Activated CD8-positive, alpha-beta T cell treated with anti-CD3 and anti-CD28 coated beads, Interleukin-2, amount 10 ng/mL, durations not matched to agents 7 days and 5 days (primary cell): ENCODE data around the gene SALL1. TPM values are rescaled to one million over a fixed set of nuclear protein-coding genes. Genes with fewer than 3 reads are reported as not detected.

Experiments
- ATAC-seq: fragments of 150-1000 bp; cut with Tn5 transposase; one replicate; pipeline ENCODE4 v1.10.0; 2021; ENCODE audit warnings: moderate library complexity
- CTCF ChIA-PET: fragments of 350-600 bp; sonication (Branson Sonifier 250); formaldehyde crosslinking; loops from one replicate; lab custom pipeline; 2021; ENCODE audit warnings: antibody characterized with exemption; lab: Charles Lee
- POLR2A ChIA-PET: fragments of 350-600 bp; sonication (Branson Sonifier 250); formaldehyde crosslinking; loops from one replicate; lab custom pipeline; 2021; ENCODE audit warnings: antibody characterized with exemption; lab: Charles Lee
- DNase-seq: peaks from one replicate; pipeline ENCODE4 v3.0.0-alpha.2; 2020
- H3K27ac Mint-ChIP-seq: one replicate; pipeline ENCODE4 v1.8.0; 2021; ENCODE audit warnings: mild to moderate bottlenecking, mixed read lengths
- H3K27me3 Mint-ChIP-seq: one replicate; pipeline ENCODE4 v1.8.0; 2021; ENCODE audit warnings: low read depth, mixed read lengths
- H3K36me3 Mint-ChIP-seq: one replicate; pipeline ENCODE4 v1.8.0; 2021; ENCODE audit warnings: low read depth, mixed read lengths
- H3K4me1 Mint-ChIP-seq: one replicate; pipeline ENCODE4 v1.8.0; 2021; ENCODE audit warnings: low read depth, mixed read lengths
- H3K4me3 Mint-ChIP-seq: one replicate; pipeline ENCODE4 v1.8.0; 2021; ENCODE audit warnings: mild to moderate bottlenecking, mixed read lengths
- H3K9me3 Mint-ChIP-seq: one replicate; pipeline ENCODE4 v1.8.0; 2022; ENCODE audit warnings: mixed read lengths; ENCODE audit not compliant: insufficient read depth
- total RNA-seq, 2 experiments: library from RNA; stranded (reverse); gene quantifications; one replicate each; pipeline ENCODE4 v1.2.3, GENCODE V29; 2021

Gene SALL1
- total RNA-seq, 2 experiments from 2014 or later: not detected

DNA sequence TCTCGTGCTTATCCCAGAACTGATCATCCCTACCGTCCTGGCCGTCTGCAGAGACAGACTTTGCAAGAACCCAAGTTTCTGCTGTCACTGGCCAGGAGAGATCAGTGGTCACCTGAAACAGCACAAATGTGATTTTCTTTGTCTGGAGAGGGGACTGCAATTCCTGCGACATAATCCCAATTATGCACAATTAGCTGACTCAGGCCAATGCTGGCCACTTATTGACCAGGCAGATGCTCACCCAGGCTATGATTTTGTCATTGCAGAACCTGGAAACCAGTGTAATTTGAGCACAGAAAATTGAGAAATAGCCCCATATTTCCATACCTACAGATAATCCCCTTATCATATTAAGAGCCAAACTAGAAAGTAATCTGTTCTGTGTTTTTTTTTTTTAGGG is 34.7 kb downstream of the SALL1 start:
- peaks cover 36% of the 10 kb centered on the region for H3K27me3 Mint-ChIP-seq
- H3K9me3 Mint-ChIP-seq: no peaks in the 10 kb centered on the region
- ATAC-seq (no peak), DNase-seq (no peak)
- ChIA-PET POLR2A (no interaction called here), CTCF (no interaction called here)
- H3K4me1 Mint-ChIP-seq: no peaks in the 10 kb centered on the region
- H3K27ac Mint-ChIP-seq: no peak overlapping the region
- no peaks in the 10 kb centered on the region for H3K36me3 Mint-ChIP-seq
- H3K4me3 Mint-ChIP-seq: no peak overlapping the region

- Mint-ChIP-seq H3K4me1 (no peaks in the 10 kb centered on the region), H3K36me3 (no peaks in the 10 kb centered on the region), H3K27ac (no peak overlapping the region), H3K27me3 (peaks cover 37% of the 10 kb centered on the region), H3K9me3 (no peaks in the 10 kb centered on the region), H3K4me3 (no peak overlapping the region)
- DNase-seq (no peak), ATAC-seq (no peak)
- CTCF ChIA-PET: no interaction called here
- POLR2A ChIA-PET: no interaction called here
Measured at GRCh38 chr16:51114382-51114781, 36.7 kb downstream of the SALL1 start.

GRCh38 chr16:51113236-51114125 is 37.6 kb downstream of the SALL1 start:
- Mint-ChIP-seq H3K9me3 (no peaks in the 10 kb centered on the region), H3K27ac (no peak overlapping the region), H3K27me3 (peaks cover 37% of the 10 kb centered on the region), H3K36me3 (no peaks in the 10 kb centered on the region), H3K4me1 (no peaks in the 10 kb centered on the region), H3K4me3 (no peak overlapping the region)
- no peak for DNase-seq
- ATAC-seq: no peak
- POLR2A ChIA-PET: no interaction called here
- CTCF ChIA-PET: no interaction called here

- H3K9me3 Mint-ChIP-seq: no peaks in the 10 kb centered on the region
- ChIA-PET CTCF (no interaction called here), POLR2A (no interaction called here)
- ATAC-seq (no peak), DNase-seq (no peak)
- peaks cover 34% of the 10 kb centered on the region for H3K27me3 Mint-ChIP-seq
- no peaks in the 10 kb centered on the region for H3K4me1 Mint-ChIP-seq
- no peak overlapping the region for H3K27ac Mint-ChIP-seq
- H3K4me3 Mint-ChIP-seq: no peak overlapping the region
- H3K36me3 Mint-ChIP-seq: no peaks in the 10 kb centered on the region
Measured at GRCh38 chr16:51112323-51112722, 38.7 kb downstream of the SALL1 start.

DNA sequence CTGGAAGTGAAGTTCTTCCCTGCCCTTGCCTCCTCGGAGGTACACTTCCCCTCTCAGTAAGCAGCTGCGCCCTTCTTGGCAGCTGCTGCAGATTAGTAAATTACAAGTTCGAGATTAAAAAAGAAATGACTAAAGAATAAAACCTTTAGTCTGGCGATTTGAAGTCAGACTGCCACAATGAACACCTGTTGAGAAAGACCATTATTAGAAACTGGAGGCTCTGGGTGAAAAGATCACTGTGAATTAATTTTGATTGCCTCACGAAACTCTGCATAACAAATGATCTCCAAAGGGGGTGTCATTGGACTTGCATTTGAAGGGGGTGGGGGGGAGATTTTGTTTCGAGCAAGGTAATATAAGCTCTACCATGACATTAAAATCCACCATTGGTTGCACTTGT is 39.3 kb downstream of the SALL1 start:
- peaks cover 34% of the 10 kb centered on the region for H3K27me3 Mint-ChIP-seq
- DNase-seq (no peak), ATAC-seq (no peak)
- no peaks in the 10 kb centered on the region for H3K36me3 Mint-ChIP-seq
- no peaks in the 10 kb centered on the region for H3K9me3 Mint-ChIP-seq
- H3K4me3 Mint-ChIP-seq: no peak overlapping the region
- ChIA-PET CTCF (no interaction called here), POLR2A (no interaction called here)
- no peak overlapping the region for H3K27ac Mint-ChIP-seq
- no peaks in the 10 kb centered on the region for H3K4me1 Mint-ChIP-seq

DNA sequence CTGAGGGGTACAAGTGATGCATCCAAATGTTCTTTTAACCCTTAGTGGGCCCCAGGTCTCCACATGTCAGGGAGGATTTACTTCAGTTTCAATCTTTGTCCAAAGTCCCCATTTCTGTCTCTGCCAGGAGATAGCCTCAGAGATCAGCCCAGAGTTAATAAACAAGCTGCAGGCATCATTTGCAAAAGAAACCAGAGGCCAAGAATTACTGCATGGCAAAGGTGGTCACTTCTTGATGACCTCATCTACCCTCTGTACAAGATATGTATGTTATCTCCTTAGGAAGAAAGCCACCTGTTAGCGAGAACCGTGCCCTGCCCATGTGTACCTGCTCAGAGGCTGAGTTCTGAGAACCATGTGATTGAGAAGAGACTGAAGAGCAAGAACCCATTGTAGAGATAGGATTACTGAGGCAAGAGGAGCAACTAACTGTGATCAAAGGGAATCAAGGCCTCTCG is 40.3 kb downstream of the SALL1 start:
- H3K36me3 Mint-ChIP-seq: no peaks in the 10 kb centered on the region
- no peak overlapping the region for H3K27ac Mint-ChIP-seq
- H3K27me3 Mint-ChIP-seq: peaks cover 34% of the 10 kb centered on the region
- ATAC-seq (no peak), DNase-seq (no peak)
- H3K4me1 Mint-ChIP-seq: no peaks in the 10 kb centered on the region
- ChIA-PET CTCF (no interaction called here), POLR2A (no interaction called here)
- no peaks in the 10 kb centered on the region for H3K9me3 Mint-ChIP-seq
- no peak overlapping the region for H3K4me3 Mint-ChIP-seq

DNA sequence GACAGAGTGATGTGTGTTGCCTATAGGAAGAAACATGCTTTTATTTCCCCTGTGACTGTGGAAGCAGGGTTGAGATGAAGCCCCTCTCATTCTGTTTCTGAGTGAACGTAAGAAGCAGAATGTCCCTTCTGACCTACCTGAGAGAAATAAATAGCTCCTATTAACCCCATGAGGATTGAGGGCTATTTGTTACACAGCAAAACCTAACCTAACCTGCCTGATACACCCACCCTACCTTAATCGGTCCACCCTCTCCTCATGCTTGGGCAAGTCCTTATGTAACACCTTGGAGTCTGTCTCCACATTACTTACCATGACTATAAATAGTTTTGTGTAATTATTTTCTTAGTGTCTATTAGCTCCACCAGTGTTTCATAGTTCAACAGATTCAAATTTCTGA is 41.9 kb downstream of the SALL1 start:
- CTCF ChIA-PET: no interaction called here
- H3K27ac Mint-ChIP-seq: no peak overlapping the region
- H3K4me1 Mint-ChIP-seq: no peaks in the 10 kb centered on the region
- peaks cover 22% of the 10 kb centered on the region for H3K27me3 Mint-ChIP-seq
- POLR2A ChIA-PET: no interaction called here
- H3K4me3 Mint-ChIP-seq: no peak overlapping the region
- no peaks in the 10 kb centered on the region for H3K36me3 Mint-ChIP-seq
- ATAC-seq (no peak), DNase-seq (no peak)
- no peaks in the 10 kb centered on the region for H3K9me3 Mint-ChIP-seq

DNA sequence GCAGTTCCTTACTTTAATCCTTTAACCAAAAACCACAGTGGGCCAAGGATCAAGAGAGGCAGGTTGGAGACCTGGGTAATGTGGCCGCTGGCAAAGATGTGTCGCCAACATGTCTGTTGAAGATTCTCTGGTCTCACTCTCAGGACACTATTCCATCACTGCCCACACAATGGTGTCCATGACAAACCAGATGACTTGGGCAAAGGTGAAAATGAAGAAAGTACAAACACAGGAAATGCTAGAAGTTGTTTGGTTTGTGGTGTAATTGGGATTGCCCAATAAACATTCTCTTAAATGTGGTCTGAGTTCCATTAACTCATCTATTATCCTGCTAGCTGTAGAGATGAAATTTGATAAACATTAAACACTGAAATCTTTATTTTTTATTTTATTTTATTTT is 43.3 kb downstream of the SALL1 start:
- Mint-ChIP-seq H3K36me3 (no peaks in the 10 kb centered on the region), H3K27me3 (peaks cover 12% of the 10 kb centered on the region), H3K9me3 (no peaks in the 10 kb centered on the region), H3K4me1 (no peaks in the 10 kb centered on the region), H3K4me3 (no peak overlapping the region), H3K27ac (no peak overlapping the region)
- ChIA-PET POLR2A (no interaction called here), CTCF (no interaction called here)
- ATAC-seq (no peak), DNase-seq (no peak)

DNA sequence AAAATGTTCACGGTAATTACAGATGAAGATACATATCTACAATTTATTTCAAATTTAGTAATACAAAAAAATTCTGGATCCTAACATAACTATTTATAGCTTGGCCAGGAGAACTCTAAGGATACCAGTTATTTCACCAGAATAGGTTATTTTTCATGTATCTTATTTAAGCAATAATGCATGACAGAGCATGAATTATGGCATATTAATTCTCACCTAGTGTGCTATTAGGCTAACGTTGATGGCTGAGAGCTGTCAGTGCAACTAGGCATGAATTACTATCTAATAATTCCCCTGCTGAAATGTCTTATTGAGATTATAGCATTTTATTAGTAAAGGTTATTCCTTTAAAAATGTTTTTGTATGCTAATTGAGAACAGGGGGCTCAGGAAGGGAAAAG is 44.5 kb downstream of the SALL1 start:
- DNase-seq (no peak), ATAC-seq (no peak)
- H3K4me3 Mint-ChIP-seq: no peak overlapping the region
- CTCF ChIA-PET: no interaction called here
- H3K27me3 Mint-ChIP-seq: peaks cover 3% of the 10 kb centered on the region
- no peak overlapping the region for H3K27ac Mint-ChIP-seq
- POLR2A ChIA-PET: no interaction called here
- no peaks in the 10 kb centered on the region for H3K9me3 Mint-ChIP-seq
- H3K36me3 Mint-ChIP-seq: no peaks in the 10 kb centered on the region
- no peaks in the 10 kb centered on the region for H3K4me1 Mint-ChIP-seq

- ChIA-PET POLR2A (no interaction called here), CTCF (no interaction called here)
- Mint-ChIP-seq H3K9me3 (no peaks in the 10 kb centered on the region), H3K27me3 (no peaks in the 10 kb centered on the region), H3K27ac (no peak overlapping the region), H3K36me3 (no peaks in the 10 kb centered on the region), H3K4me3 (no peak overlapping the region), H3K4me1 (no peaks in the 10 kb centered on the region)
- DNase-seq: no peak
- no peak for ATAC-seq
Measured at GRCh38 chr16:51103590-51103989, 47.5 kb downstream of the SALL1 start.

GRCh38 chr16:51097729-51098128 is 53.3 kb downstream of the SALL1 start:
- Mint-ChIP-seq H3K9me3 (no peaks in the 10 kb centered on the region), H3K27me3 (no peaks in the 10 kb centered on the region), H3K27ac (no peak overlapping the region), H3K4me3 (no peak overlapping the region), H3K4me1 (no peaks in the 10 kb centered on the region), H3K36me3 (no peaks in the 10 kb centered on the region)
- ChIA-PET CTCF (no interaction called here), POLR2A (no interaction called here)
- no peak for ATAC-seq
- no peak for DNase-seq

GRCh38 chr16:51095890-51096626 is 55.0 kb downstream of the SALL1 start:
- no peak for DNase-seq
- Mint-ChIP-seq H3K27me3 (no peaks in the 10 kb centered on the region), H3K9me3 (no peaks in the 10 kb centered on the region), H3K36me3 (no peaks in the 10 kb centered on the region), H3K27ac (no peak overlapping the region), H3K4me1 (no peaks in the 10 kb centered on the region), H3K4me3 (no peak overlapping the region)
- ATAC-seq: no peak
- POLR2A ChIA-PET: no interaction called here
- CTCF ChIA-PET: no interaction called here
